K562 (cell line): Measurements from ENCODE around the gene TEFM. TPM values are rescaled to one million over a fixed set of nuclear protein-coding genes. Genes with fewer than 3 reads are reported as not detected.

ENCODE experiments used
- ATAC-seq: fragments of 200-7000 bp; cut with Tn5 transposase; 3 replicates; pipeline ENCODE4 v1.9.1; 2020; ENCODE audit warnings: moderate library complexity
- BruUV-seq: library from RNA; stranded (reverse); fragments of 400-500 nt; replicated peaks from 2 replicates; lab custom pipeline; 2021; lab: Mats Ljungman, UMichigan
- CTCF ChIA-PET: fragments of 300-600 bp; formaldehyde crosslinking; extraction: SDS; loops from one replicate; lab custom pipeline; 2021; ENCODE audit warnings: low intra/inter-chr PET ratio; lab: Yijun Ruan, JAX
- POLR2A ChIA-PET: fragments of 300-600, 350-650 bp; sonication (Branson Sonifier 250); formaldehyde crosslinking; extraction: SDS; loops from one replicate; lab custom pipeline; 2021; ENCODE audit warnings: antibody characterized with exemption, inconsistent platforms; lab: Yijun Ruan, JAX
- DNase-seq, 4 experiments: peaks; one replicate each; pipeline versions ENCODE4 v3.0.0 to v3.0.0-alpha.2; 2011 to 2018; ENCODE audit warnings: low spot score in 3 of 4, mixed read lengths in 3 of 4; ENCODE audit errors: extremely low read depth in 1 of 4
- FAIRE-seq: peaks from 2 replicates; lab custom pipeline; 2011; peaks lifted over from hg19 to GRCh38; lab: Jason Lieb, UNC
- H2AFZ ChIP-seq: 2 replicates; pipeline ENCODE4 v1.6.0; 2011; ENCODE audit warnings: low read depth, low read length, control low read depth, inconsistent platforms
- H3K27ac ChIP-seq: fragments of 200-600 bp; 3 replicates; pipeline ENCODE4 v1.8.0; 2011; ENCODE audit warnings: low read depth, mild to moderate bottlenecking, control low read depth, inconsistent platforms, low read length, moderate library complexity, mixed read lengths; ENCODE audit errors: extremely low read depth
- H3K27me3 ChIP-seq, 2 experiments: fragments of 300-600 bp in 1 of 2; 2 replicates in 1 of 2; 3 replicates in 1 of 2; pipeline versions ENCODE4 v1.6.0 to v1.8.0; 2011; ENCODE audit warnings: inconsistent platforms in 2 of 2, low read length in 2 of 2, mild to moderate bottlenecking in 1 of 2, mixed read lengths in 1 of 2, moderate library complexity in 1 of 2; ENCODE audit not compliant: control insufficient read depth in 2 of 2, insufficient read depth in 2 of 2
- H3K36me3 ChIP-seq: fragments of 300-600 bp; 3 replicates; pipeline ENCODE4 v1.8.0; 2011; ENCODE audit warnings: mild to moderate bottlenecking, low read length, inconsistent platforms; ENCODE audit not compliant: control insufficient read depth, insufficient read depth
- H3K4me1 ChIP-seq, 2 experiments: fragments of 200-600 bp in 1 of 2; replicated peaks in 1 of 2; 2 replicates in 1 of 2; 3 replicates in 1 of 2; pipeline versions ENCODE4 v1.5.1 to v1.8.0; 2011; ENCODE audit warnings: inconsistent platforms in 2 of 2, low read length in 2 of 2, mild to moderate bottlenecking in 1 of 2, mixed read lengths in 1 of 2, moderate library complexity in 1 of 2; ENCODE audit not compliant: control insufficient read depth in 2 of 2, insufficient read depth in 2 of 2
- H3K4me2 ChIP-seq: 2 replicates; pipeline ENCODE4 v1.6.1; 2011; ENCODE audit warnings: low read length, control low read depth, inconsistent platforms, mixed read lengths; ENCODE audit not compliant: insufficient read depth
- H3K4me3 ChIP-seq: fragments of 200-600 bp; sonication (generic), shearing (Covaris generic); 2 replicates; pipeline ENCODE4 v1.5.1; 2016; ENCODE audit warnings: control low read depth, inconsistent platforms
- H3K79me2 ChIP-seq: fragments of 200-600 bp; 3 replicates; pipeline ENCODE4 v1.8.0; 2011; ENCODE audit warnings: low read length, inconsistent platforms; ENCODE audit not compliant: control insufficient read depth, insufficient read depth
- H3K9ac ChIP-seq, 2 experiments: 2 replicates each; pipeline versions ENCODE4 v1.6.0 to v1.6.1; 2011; ENCODE audit warnings: low read depth in 2 of 2, low read length in 2 of 2, control low read depth in 1 of 2, inconsistent platforms in 1 of 2, mild to moderate bottlenecking in 1 of 2, mixed read lengths in 1 of 2; ENCODE audit not compliant: insufficient read depth in 1 of 2
- H3K9me1 ChIP-seq: one replicate; pipeline ENCODE4 v1.6.0; 2011; ENCODE audit warnings: inconsistent platforms, mild to moderate bottlenecking, low read length, moderate library complexity; ENCODE audit not compliant: control insufficient read depth, insufficient read depth
- H3K9me3 ChIP-seq: replicated peaks from 2 replicates; pipeline ENCODE4 v1.5.1; 2011; ENCODE audit warnings: low read depth, low read length, inconsistent platforms; ENCODE audit not compliant: control insufficient read depth, insufficient read depth
- H4K20me1 ChIP-seq: replicated peaks from 2 replicates; pipeline ENCODE4 v1.6.1; 2011; ENCODE audit warnings: low read length, inconsistent platforms, mixed read lengths; ENCODE audit not compliant: control insufficient read depth, insufficient read depth
- CTCF ChIP-seq, 3 experiments: IDR thresholded peaks in 2 of 3; conservative IDR thresholded peaks in 1 of 3; 2 replicates each; pipeline ENCODE4 v1.5.1; 2011 to 2012; ENCODE audit warnings: low read length in 3 of 3, mild to moderate bottlenecking in 3 of 3, control low read depth in 2 of 3, improper control_type of control experiment in 1 of 3, inconsistent platforms in 1 of 3, low read depth in 1 of 3, mixed read lengths in 1 of 3, moderate library complexity in 1 of 3; ENCODE audit not compliant: insufficient read depth in 2 of 3
- GABPB1 ChIP-seq: sonication (generic); formaldehyde crosslinking; IDR thresholded peaks from 2 replicates; pipeline ENCODE4 v1.8.0; 2022; ENCODE audit warnings: mild to moderate bottlenecking, missing genetic modification reagents
- HNRNPH1 ChIP-seq: fragments of 200-400 bp; formaldehyde crosslinking; optimal IDR thresholded peaks from 2 replicates; pipeline ENCODE3; 2017; ENCODE audit warnings: low read depth, mild to moderate bottlenecking, low read length, moderate library complexity
- JUND ChIP-seq, 2 experiments: IDR thresholded peaks; 2 replicates in 1 of 2; 3 replicates in 1 of 2; pipeline ENCODE4 v1.6.1; 2011; ENCODE audit warnings: borderline replicate concordance in 2 of 2, low read depth in 2 of 2, low read length in 2 of 2, improper control_type of control experiment in 1 of 2, missing biosample characterization in 1 of 2, missing genetic modification characterization in 1 of 2, missing genetic modification reagents in 1 of 2
- KHSRP ChIP-seq: fragments of 450-650 bp; IDR thresholded peaks from 2 replicates; pipeline ENCODE4 v1.6.1; 2017
- KLF6 ChIP-seq: fragments of 250-450 bp; sonication (Bioruptor Pico); IDR thresholded peaks from 2 replicates; pipeline ENCODE4 v1.4.0; 2020; ENCODE audit warnings: mild to moderate bottlenecking, moderate library complexity, borderline replicate concordance
- NFE2 ChIP-seq: IDR thresholded peaks from 2 replicates; pipeline ENCODE4 v1.6.1; 2014; ENCODE audit warnings: antibody characterized with exemption, low read depth
- NFRKB ChIP-seq: fragments of 450-650 bp; IDR thresholded peaks from 2 replicates; pipeline ENCODE4 v1.6.1; 2016; ENCODE audit warnings: low read depth
- PHTF2 ChIP-seq: fragments of 250-450 bp; sonication (Bioruptor Pico); IDR thresholded peaks from 2 replicates; pipeline ENCODE4 v1.5.0; 2021; ENCODE audit warnings: mild to moderate bottlenecking
- POLR2G ChIP-seq: fragments of 200-400 bp; formaldehyde crosslinking; IDR thresholded peaks from 2 replicates; pipeline ENCODE4 v1.6.1; 2017; ENCODE audit warnings: low read depth, mild to moderate bottlenecking, antibody characterized with exemption, low read length, moderate library complexity
- SOX6 ChIP-seq: fragments of 450-650 bp; IDR thresholded peaks from 2 replicates; pipeline ENCODE4 v1.6.1; 2014; ENCODE audit warnings: mild to moderate bottlenecking
- ZKSCAN1 ChIP-seq: fragments of 150-350 bp; IDR thresholded peaks from 2 replicates; pipeline ENCODE4 v1.6.1; 2016; ENCODE audit warnings: low read depth, low read length
- ZNF354B ChIP-seq: fragments of 250-450 bp; sonication (Bioruptor Pico); IDR thresholded peaks from 2 replicates; pipeline ENCODE4 v1.4.0; 2020
- ZNF586 ChIP-seq: fragments of 450-650 bp; formaldehyde crosslinking; conservative IDR thresholded peaks from 2 replicates; pipeline ENCODE4 v1.4.0; 2020; ENCODE audit warnings: mild to moderate bottlenecking, moderate library complexity
- ZNF717 ChIP-seq: fragments of 250-450 bp; sonication (Bioruptor Pico); IDR thresholded peaks from 2 replicates; pipeline ENCODE4 v1.5.0; 2021
- WGBS: fragments of 100-300 bp; shearing (Covaris generic); methylation state at CpG from one replicate; pipeline ENCODE4 v1.1.6; 2016; ENCODE audit warnings: low coverage, mixed read lengths; ENCODE audit not compliant: insufficient coverage; ENCODE audit errors: missing lambda C conversion rate; 5-methylcytosine and 5-hydroxymethylcytosine counted together
- in situ Hi-C: fragments of 300-500 bp; cut with MboI; formaldehyde crosslinking; loops from 4 replicates; pipeline ENCODE4 v1.15.0; 2018; ENCODE audit warnings: inconsistent platforms, mixed read lengths
- intact Hi-C: fragments of 100-400 bp; cut with micrococcal nuclease; formaldehyde crosslinking; loops from 2 replicates; pipeline ENCODE4 v1.14.2; 2022
- polyA plus RNA-seq, 8 experiments: library from polyadenylated mRNA; depleted of rRNA in 4 of 8; stranded (reverse) in 5 of 8; unstranded in 3 of 8; fragments of >200 nt; fragmentation: Nextera tagmentation in 2 of 8; fragmentation: Illumina TruSeq in 1 of 8; extraction: Ambion mirVana in 2 of 8; extraction: Trizol in 1 of 8; gene quantifications; 2 replicates each; pipeline versions ENCODE4 v1.2.1 to v1.2.3, GENCODE V29; 2011 to 2014; ENCODE audit warnings: inconsistent platforms in 1 of 8, missing spikeins in 1 of 8
- total RNA-seq, 7 experiments: library from RNA; depleted of rRNA in 6 of 7; stranded (reverse); fragments of >200 nt in 6 of 7; fragmentation: Illumina TruSeq in 2 of 7; extraction: Trizol in 2 of 7; gene quantifications; 2 replicates each; pipeline versions ENCODE4 v1.2.1 to v1.2.3, GENCODE V29; 2011 to 2021; ENCODE audit warnings: low replicate concordance in 1 of 7

The TEFM gene
- total and polyA plus RNA-seq, 9 of the 15 experiments (the other 6 are each of a cell fraction or from before 2014, with no cell fraction given) = 12.5 to 60.3 (median 23.3) TPM

DNA sequence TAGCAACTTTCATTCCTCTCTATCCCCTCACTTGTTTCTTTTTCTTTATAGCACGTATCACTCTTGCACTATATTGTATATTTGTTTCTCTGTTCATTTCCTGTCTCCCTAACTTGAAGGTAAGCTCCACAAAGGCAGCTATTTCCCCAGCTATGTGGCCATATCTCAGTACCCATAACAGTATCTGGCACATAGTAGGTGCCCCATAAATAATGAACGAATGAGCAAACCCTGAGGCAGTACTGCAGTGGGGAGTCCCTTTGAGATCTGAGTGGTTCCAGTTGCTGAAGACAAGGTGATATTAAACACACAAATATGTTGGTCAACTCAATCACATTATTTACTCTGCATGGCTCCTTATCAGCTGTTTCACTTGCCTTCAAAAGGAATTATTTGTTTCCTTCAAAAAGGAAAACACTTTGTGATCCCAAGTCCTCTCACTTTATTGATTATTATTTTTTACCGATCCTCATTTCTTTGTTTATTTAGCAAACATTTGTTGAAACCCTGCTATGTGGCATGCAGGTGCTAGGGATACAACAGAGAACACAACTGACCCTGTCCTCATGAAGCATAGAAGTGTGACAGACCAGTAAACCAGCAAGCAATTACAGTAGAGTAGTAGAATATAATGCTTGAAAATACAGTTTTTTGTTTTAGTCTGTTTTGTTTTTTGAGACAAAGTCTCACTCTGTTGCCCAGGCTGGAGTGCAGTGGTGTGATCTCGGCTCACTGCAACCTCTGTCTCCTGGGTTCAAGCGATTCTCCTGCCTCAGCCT is 10.0 kb upstream of the TEFM start:
- no peaks in the 10 kb centered on the region for H3K36me3 ChIP-seq
- no peaks in the 10 kb centered on the region for H3K79me2 ChIP-seq
- H3K9me3 ChIP-seq = no peaks in the 10 kb centered on the region
- in situ Hi-C loops (loop anchor here (10.0 kb wide), 1 partner anchor 459 kb away; no protein-coding TSS in a partner anchor), intact Hi-C loops (no loop called here)
- no peaks in the 10 kb centered on the region; the same call in 1 of the 2 replicates for H4K20me1 ChIP-seq
- WGBS = 4% methylated on average over 5 of the region's 5 CpGs
- H2AFZ ChIP-seq = no peak overlapping the region
- H3K4me3 ChIP-seq = no peak overlapping the region
- BruUV-seq = no TSS peak
- no peak overlapping the region for H3K27ac ChIP-seq
- H3K9me1 ChIP-seq = no peaks in the 10 kb centered on the region
- H3K4me2 ChIP-seq = no peak overlapping the region
- CTCF ChIA-PET = no interaction called here
- POLR2A ChIA-PET = interaction anchor here (4.4 kb wide), 1 partner anchor 10 kb away, joined by 16 read pairs; the partner anchor contains the start of gene TEFM
- H3K27me3 ChIP-seq = peaks cover 5 to 8% of the 10 kb centered on the region in 2 experiments; a peak in 4 of 5 replicates
- no peak for FAIRE-seq
- DNase-seq = no peak
- no peak for TF ChIP-seq JUND (IDR thresholded peaks at IDR 0.05; ENCODE audit: borderline replicate concordance, low read depth, low read length)
- no peak for TF ChIP-seq JUND (tag; IDR thresholded peaks at IDR 0.05; ENCODE audit: borderline replicate concordance, low read depth, low read length)
- no peak for TF ChIP-seq KLF6 (CRISPR knock-in tag)
- peak; percentile 53; the same call in 1 of the 2 replicates for TF ChIP-seq ZKSCAN1
- no peak for ATAC-seq
- no peak overlapping the region for H3K9ac ChIP-seq
- H3K4me1 ChIP-seq = no peaks in the 10 kb centered on the region

- POLR2A ChIA-PET = no interaction called here
- TF ChIP-seq NFE2 (no peak), CTCF (IDR thresholded peaks at IDR 0.05 in 2 of 3, conservative IDR thresholded peaks at IDR 0.05 in 1 of 3; ENCODE audit: insufficient read depth in 2 of 3, low read depth in 1 of 3, low read length in 3 of 3) (peak in 1 of 3 experiments; percentile 13; a peak in 1 of 6 replicates), HNRNPH1 (no peak), ZNF354B (CRISPR knock-in tag) (no peak), ZNF717 (CRISPR knock-in tag) (no peak), POLR2G (no peak), PHTF2 (CRISPR knock-in tag) (no peak), KHSRP (no peak), SOX6 (no peak), ZNF586 (no peak), GABPB1 (CRISPR knock-in tag) (no peak), NFRKB (no peak)
Observed at GRCh38 chr17:30913955-30914354, 7.9 kb upstream of the TEFM start.

More at GRCh38 chr17:30913955-30914354, 7.9 kb upstream of the TEFM start:
- no TSS peak for BruUV-seq
- no peak overlapping the region for H3K4me3 ChIP-seq
- ATAC-seq (no peak), DNase-seq (no peak), FAIRE-seq (no peak)
- H3K9ac ChIP-seq = no peak overlapping the region
- no peak overlapping the region for H3K4me2 ChIP-seq
- H3K9me1 ChIP-seq = no peaks in the 10 kb centered on the region
- H4K20me1 ChIP-seq = no peaks in the 10 kb centered on the region
- in situ Hi-C loops = loop anchor here (10.0 kb wide), 1 partner anchor 461 kb away; no protein-coding TSS in a partner anchor
- H3K4me1 ChIP-seq = no peaks in the 10 kb centered on the region
- CTCF ChIA-PET = no interaction called here
- no peaks in the 10 kb centered on the region for H3K36me3 ChIP-seq
- no peak overlapping the region for H3K27ac ChIP-seq
- no peak overlapping the region for H2AFZ ChIP-seq
- intact Hi-C loops = no loop called here
- no peaks in the 10 kb centered on the region for H3K9me3 ChIP-seq
- H3K27me3 ChIP-seq = peaks cover 0 to 2% of the 10 kb centered on the region in 2 experiments; a peak in 2 of 5 replicates
- no peaks in the 10 kb centered on the region for H3K79me2 ChIP-seq
